ENCODE data around the gene POPDC2.

DNA sequence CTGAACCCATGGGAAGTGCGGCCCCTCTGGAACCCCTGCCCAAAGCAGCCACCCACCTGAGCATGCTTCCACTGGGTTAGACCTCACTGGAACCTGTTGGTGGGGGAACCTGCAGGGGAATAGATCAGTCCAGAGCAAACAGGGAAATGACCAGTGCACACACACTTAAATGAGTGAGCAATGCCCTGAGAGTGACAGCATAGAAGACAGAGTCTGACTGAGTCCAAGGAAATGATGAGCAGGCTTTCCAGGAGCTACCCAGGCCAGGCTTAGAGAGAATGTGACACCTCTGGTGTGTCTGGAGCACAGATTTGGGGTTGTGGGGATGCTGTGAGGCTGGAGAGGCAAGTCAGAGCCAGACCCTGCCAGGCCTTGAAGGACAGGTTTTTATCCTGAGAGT lies 34.2 kb downstream of the POPDC2 start:
- TF ChIP-seq GATA2 (IDR thresholded peaks at IDR 0.05; ENCODE audit: low read depth, low read length), result no peak
- TF ChIP-seq GATA3 (IDR thresholded peaks at IDR 0.05; ENCODE audit: low read depth, low read length), result no peak
